OCI-LY7 (cell line): ENCODE data around the gene TP53BP1. TPM values are rescaled to one million over a fixed set of nuclear protein-coding genes. Genes with fewer than 3 reads are reported as not detected.

ENCODE experiments used
- BruUV-seq: library from RNA; stranded (reverse); fragments of 400-500 nt; replicated peaks from 2 replicates; lab custom pipeline; 2021; lab: Mats Ljungman, UMichigan
- CTCF ChIA-PET: fragments of 300-600 bp; sonication (Branson Sonifier 250); formaldehyde crosslinking; loops from one replicate; lab custom pipeline; 2022; ENCODE audit warnings: antibody characterized with exemption; ENCODE audit not compliant: unreplicated experiment; lab: Charles Lee
- POLR2A ChIA-PET: fragments of 300-600 bp; sonication (Branson Sonifier 250); formaldehyde crosslinking; loops from one replicate; lab custom pipeline; 2022; ENCODE audit warnings: antibody characterized with exemption; lab: Charles Lee
- DNase-seq: peaks from one replicate; pipeline ENCODE4 v3.0.0-alpha.2; 2015; ENCODE audit warnings: low spot score
- H2AFZ ChIP-seq: fragments of 200-600 bp; sonication (generic), shearing (Covaris generic); 2 replicates; pipeline ENCODE4 v1.6.1; 2014; ENCODE audit warnings: mild to moderate bottlenecking, antibody characterized with exemption, low read length, moderate library complexity
- H3K27ac ChIP-seq: fragments of 200-600 bp; sonication (generic); 2 replicates; pipeline ENCODE4 v1.5.1; 2014; ENCODE audit warnings: mixed run types, low read depth, mild to moderate bottlenecking, moderate library complexity, low read length, inconsistent platforms; ENCODE audit not compliant: poor library complexity, severe bottlenecking
- H3K36me3 ChIP-seq: fragments of 200-600 bp; sonication (generic); 2 replicates; pipeline ENCODE4 v1.6.1; 2014; ENCODE audit warnings: mild to moderate bottlenecking, antibody characterized with exemption, low read length, moderate library complexity, mixed read lengths; ENCODE audit not compliant: insufficient read depth
- H3K4me1 ChIP-seq: fragments of 200-600 bp; sonication (generic); 2 replicates; pipeline ENCODE4 v1.5.1; 2014; ENCODE audit warnings: mild to moderate bottlenecking, low read length; ENCODE audit not compliant: insufficient read depth, poor library complexity, severe bottlenecking
- H3K4me2 ChIP-seq: fragments of 200-600 bp; sonication (generic); 2 replicates; pipeline ENCODE4 v1.6.1; 2014; ENCODE audit warnings: mild to moderate bottlenecking, low read length
- H3K4me3 ChIP-seq: fragments of 200-600 bp; sonication (generic); 2 replicates; pipeline ENCODE4 v1.5.1; 2014; ENCODE audit warnings: mild to moderate bottlenecking, low read depth, low read length; ENCODE audit not compliant: poor library complexity, severe bottlenecking
- H3K79me2 ChIP-seq: fragments of 200-600 bp; sonication (generic); 2 replicates; pipeline ENCODE4 v1.6.1; 2016; ENCODE audit warnings: low read depth, mild to moderate bottlenecking, low read length, moderate library complexity, mixed read lengths; ENCODE audit not compliant: insufficient read depth
- H3K9me2 ChIP-seq: fragments of 200-600 bp; sonication (generic); 2 replicates; pipeline ENCODE4 v1.6.1; 2016; ENCODE audit warnings: mild to moderate bottlenecking, low read length, mixed read lengths; ENCODE audit not compliant: insufficient read depth
- H3K9me3 ChIP-seq: fragments of 200-600 bp; sonication (generic); 2 replicates; pipeline ENCODE4 v1.6.1; 2014; ENCODE audit warnings: mild to moderate bottlenecking, mixed run types, low read length, mixed read lengths
- H4K20me1 ChIP-seq: fragments of 200-600 bp; sonication (generic); 2 replicates; pipeline ENCODE4 v1.6.1; 2014; ENCODE audit warnings: mild to moderate bottlenecking, antibody characterized with exemption, low read length, moderate library complexity, mixed read lengths; ENCODE audit not compliant: insufficient read depth
- EZH2phosphoT487 ChIP-seq: fragments of 200-600 bp; sonication (generic); IDR thresholded peaks from 2 replicates; pipeline ENCODE4 v1.6.1; 2018; ENCODE audit warnings: low read depth, borderline replicate concordance, mild to moderate bottlenecking, mixed run types, antibody characterized with exemption, low read length, moderate library complexity, mixed read lengths
- intact Hi-C: fragments of 100-400 bp; cut with micrococcal nuclease; formaldehyde crosslinking; loops from one replicate; pipeline ENCODE4 v1.10.0; 2022; ENCODE audit not compliant: unreplicated experiment
- total RNA-seq, 2 experiments: library from RNA; depleted of rRNA in 1 of 2; stranded (reverse); fragments of >200 nt in 1 of 2; shearing (Covaris generic) in 1 of 2; gene quantifications; 2 replicates each; pipeline ENCODE4 v1.2.3, GENCODE V29; 2014 to 2022
- TF ChIP-seq, protein P1 (sequence below): fragments of 200-600 bp; sonication (generic); conservative IDR thresholded peaks from 2 replicates; pipeline ENCODE4 v1.5.1; 2014; ENCODE audit warnings: mild to moderate bottlenecking, antibody characterized with exemption, low read length, moderate library complexity, mixed read lengths

TP53BP1 gene
- total RNA-seq, 2 experiments from 2014 or later, result 51.8 to 69.3 TPM

GRCh38 chr15:43361313-43361903, 131.5 kb downstream of the TP53BP1 start:
- Histone ChIP-seq H3K4me3 (no peak overlapping the region), H3K9me2 (no peaks in the 10 kb centered on the region), H3K36me3 (peaks cover 88% of the 10 kb centered on the region), H4K20me1 (no peaks in the 10 kb centered on the region), H3K4me2 (no peak overlapping the region), H2AFZ (no peak overlapping the region), H3K79me2 (no peaks in the 10 kb centered on the region; the same call in 1 of the 2 replicates), H3K9me3 (no peaks in the 10 kb centered on the region), H3K4me1 (peaks cover 7% of the 10 kb centered on the region), H3K27ac (no peak overlapping the region)
- ChIA-PET POLR2A (interaction anchor here (1.0 to 1.5 kb wide), 3 partner anchors 10 to 605 kb away, joined by 3 to 6 read pairs (median 4); no protein-coding TSS in a partner anchor), CTCF (interaction anchor here (0.9 kb wide), 1 partner anchor 15 kb away, joined by 3 read pairs; no protein-coding TSS in a partner anchor)
- BruUV-seq, result no TSS peak
- TF ChIP-seq, protein P1, sequence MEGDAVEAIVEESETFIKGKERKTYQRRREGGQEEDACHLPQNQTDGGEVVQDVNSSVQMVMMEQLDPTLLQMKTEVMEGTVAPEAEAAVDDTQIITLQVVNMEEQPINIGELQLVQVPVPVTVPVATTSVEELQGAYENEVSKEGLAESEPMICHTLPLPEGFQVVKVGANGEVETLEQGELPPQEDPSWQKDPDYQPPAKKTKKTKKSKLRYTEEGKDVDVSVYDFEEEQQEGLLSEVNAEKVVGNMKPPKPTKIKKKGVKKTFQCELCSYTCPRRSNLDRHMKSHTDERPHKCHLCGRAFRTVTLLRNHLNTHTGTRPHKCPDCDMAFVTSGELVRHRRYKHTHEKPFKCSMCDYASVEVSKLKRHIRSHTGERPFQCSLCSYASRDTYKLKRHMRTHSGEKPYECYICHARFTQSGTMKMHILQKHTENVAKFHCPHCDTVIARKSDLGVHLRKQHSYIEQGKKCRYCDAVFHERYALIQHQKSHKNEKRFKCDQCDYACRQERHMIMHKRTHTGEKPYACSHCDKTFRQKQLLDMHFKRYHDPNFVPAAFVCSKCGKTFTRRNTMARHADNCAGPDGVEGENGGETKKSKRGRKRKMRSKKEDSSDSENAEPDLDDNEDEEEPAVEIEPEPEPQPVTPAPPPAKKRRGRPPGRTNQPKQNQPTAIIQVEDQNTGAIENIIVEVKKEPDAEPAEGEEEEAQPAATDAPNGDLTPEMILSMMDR, result no peak
- no peak for TF ChIP-seq EZH2phosphoT487
- intact Hi-C loops, result no loop called here
- DNase-seq, result no peak

DNA sequence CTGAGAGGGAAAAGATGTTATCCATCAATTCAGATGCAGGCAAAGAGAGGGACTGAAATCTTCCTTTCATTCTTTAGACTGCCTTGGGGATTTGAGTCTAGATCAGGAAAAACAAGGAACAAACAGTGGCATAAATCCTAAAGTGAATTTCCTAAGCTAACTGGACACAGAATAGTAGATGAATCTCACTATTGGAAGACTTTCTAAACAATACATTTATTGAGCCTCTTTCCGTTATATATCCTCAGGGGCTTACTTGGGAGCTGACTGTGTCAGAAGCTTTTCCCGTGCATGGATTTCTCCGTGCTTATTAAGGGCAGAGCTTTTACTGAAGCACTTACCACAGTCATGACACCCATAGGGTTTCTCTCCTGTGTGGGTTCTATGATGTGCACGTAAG, 132.1 kb downstream of the TP53BP1 start:
- no peak for DNase-seq
- Histone ChIP-seq H2AFZ (no peak overlapping the region), H3K9me3 (no peaks in the 10 kb centered on the region), H4K20me1 (no peaks in the 10 kb centered on the region), H3K4me2 (no peak overlapping the region), H3K9me2 (no peaks in the 10 kb centered on the region), H3K27ac (no peak overlapping the region), H3K36me3 (peaks cover 87% of the 10 kb centered on the region), H3K4me3 (no peak overlapping the region), H3K79me2 (no peaks in the 10 kb centered on the region; the same call in 1 of the 2 replicates), H3K4me1 (peaks cover 7% of the 10 kb centered on the region)
- intact Hi-C loops, result no loop called here
- ChIA-PET POLR2A (interaction anchor here (0.7 to 1.5 kb wide), 4 partner anchors 9 to 604 kb away, joined by 3 to 6 read pairs (median 4); no protein-coding TSS in a partner anchor), CTCF (interaction anchor here (0.9 kb wide), 1 partner anchor 15 kb away, joined by 3 read pairs; no protein-coding TSS in a partner anchor)
- TF ChIP-seq EZH2phosphoT487, result no peak
- TF ChIP-seq, protein P1, result no peak
- BruUV-seq, result no TSS peak

Other genes with a start within 250 kb of the TP53BP1 start
- not detected in 2 replicates for gene TGM5, start 226.2 kb downstream of the TP53BP1 start, total RNA-seq (2014; rRNA removed; shearing (Covaris generic))
- not detected in 2 replicates for gene TGM5, start 226.2 kb downstream of the TP53BP1 start, total RNA-seq (2022)
- gene TGM7, start 190.9 kb downstream of the TP53BP1 start, total RNA-seq (2014; rRNA removed; shearing (Covaris generic)), result not detected in 2 replicates
- gene TGM7, start 190.9 kb downstream of the TP53BP1 start, total RNA-seq (2022), result not detected in 2 replicates
- gene LCMT2, start 162.6 kb downstream of the TP53BP1 start, total RNA-seq (2014; rRNA removed; shearing (Covaris generic)), result 13.2 and 22.1 TPM in 2 replicates
- 10.5 TPM in 2 replicates for gene LCMT2, start 162.6 kb downstream of the TP53BP1 start, total RNA-seq (2022)
- 70.6 and 73.7 TPM in 2 replicates for gene ZSCAN29, start 122.1 kb downstream of the TP53BP1 start, total RNA-seq (2014; rRNA removed; shearing (Covaris generic))
- 30.2 and 34.5 TPM in 2 replicates for gene ZSCAN29, start 122.1 kb downstream of the TP53BP1 start, total RNA-seq (2022)
- gene TUBGCP4, start 122.1 kb downstream of the TP53BP1 start, total RNA-seq (2014; rRNA removed; shearing (Covaris generic)), result 31.4 and 36.0 TPM in 2 replicates
- gene TUBGCP4, start 122.1 kb downstream of the TP53BP1 start, total RNA-seq (2022), result 43.9 and 44.9 TPM in 2 replicates
- gene MAP1A, start 24.5 kb upstream of the TP53BP1 start, total RNA-seq (2014; rRNA removed; shearing (Covaris generic)), result 3.8 and 4.0 TPM in 2 replicates
- 2.7 and 3.3 TPM in 2 replicates for gene MAP1A, start 24.5 kb upstream of the TP53BP1 start, total RNA-seq (2022)
- 67.5 and 70.2 TPM in 2 replicates for gene PPIP5K1, start 97.1 kb upstream of the TP53BP1 start, total RNA-seq (2014; rRNA removed; shearing (Covaris generic))
- gene PPIP5K1, start 97.1 kb upstream of the TP53BP1 start, total RNA-seq (2022), result 89.5 and 89.8 TPM in 2 replicates
- gene CKMT1B, start 100.9 kb upstream of the TP53BP1 start, total RNA-seq (2014; rRNA removed; shearing (Covaris generic)), result 0.25 and 0.51 TPM in 2 replicates
- 3.8 and 4.1 TPM in 2 replicates for gene CKMT1B, start 100.9 kb upstream of the TP53BP1 start, total RNA-seq (2022)
- 1.8 and 2.1 TPM in 2 replicates for gene STRC, start 125.6 kb upstream of the TP53BP1 start, total RNA-seq (2014; rRNA removed; shearing (Covaris generic))
- 1.5 and 1.8 TPM in 2 replicates for gene STRC, start 125.6 kb upstream of the TP53BP1 start, total RNA-seq (2022)
- 15.3 and 34.7 TPM in 2 replicates for gene CATSPER2, start 155.7 kb upstream of the TP53BP1 start, total RNA-seq (2014; rRNA removed; shearing (Covaris generic))
- 13.9 and 17.0 TPM in 2 replicates for gene CATSPER2, start 155.7 kb upstream of the TP53BP1 start, total RNA-seq (2022)
- gene CKMT1A, start 200.7 kb upstream of the TP53BP1 start, total RNA-seq (2014; rRNA removed; shearing (Covaris generic)), result 0.16 and 0.28 TPM in 2 replicates
- gene CKMT1A, start 200.7 kb upstream of the TP53BP1 start, total RNA-seq (2022), result 4.0 and 6.1 TPM in 2 replicates